ENCODE results near the gene AP5S1.

- no peak for TF ChIP-seq ZFX (CRISPR knock-in tag; IDR thresholded peaks at IDR 0.05)
- TF ChIP-seq NFIC (IDR thresholded peaks at IDR 0.05), result no peak
- TF ChIP-seq CTCF (IDR thresholded peaks at IDR 0.05 in 2 of 3, conservative IDR thresholded peaks at IDR 0.05 in 1 of 3; ENCODE audit: insufficient read depth in 2 of 3, low read depth in 1 of 3, low read length in 3 of 3), result no peak
- TF ChIP-seq TAF1 (IDR thresholded peaks at IDR 0.05; ENCODE audit: control insufficient read depth, extremely low read depth, insufficient read depth, low read length, severe bottlenecking), result no peak
- no peak for TF ChIP-seq EGR1 (conservative IDR thresholded peaks at IDR 0.05)
- no peak for TF ChIP-seq ZNF707 (CRISPR knock-in tag; conservative IDR thresholded peaks at IDR 0.05)
- no peak for TF ChIP-seq ZEB2 (IDR thresholded peaks at IDR 0.05)
- TF ChIP-seq CCNT2 (IDR thresholded peaks at IDR 0.05; ENCODE audit: borderline replicate concordance, extremely low read depth, insufficient read length, low read depth, low read length), result no peak
- TF ChIP-seq MAFK (IDR thresholded peaks at IDR 0.05; ENCODE audit: low read length), result no peak
- TF ChIP-seq GTF2B (IDR thresholded peaks at IDR 0.05; ENCODE audit: extremely low read depth, insufficient read length), result no peak
- no peak for TF ChIP-seq ARHGAP35 (IDR thresholded peaks at IDR 0.05; ENCODE audit: partially characterized antibody)
- TF ChIP-seq GABPA (tag; conservative IDR thresholded peaks at IDR 0.05; ENCODE audit: low read depth), result no peak
- no peak for TF ChIP-seq ZZZ3 (IDR thresholded peaks at IDR 0.05)
- TF ChIP-seq HDGF (IDR thresholded peaks at IDR 0.05), result no peak
Measured at GRCh38 chr20:3867802-3868201, 47.5 kb downstream of the AP5S1 start.

Measured in K562 (cell line).